ENCODE data around the gene STXBP5L. TPM values are rescaled to one million over a fixed set of nuclear protein-coding genes. Genes with fewer than 3 reads are reported as not detected.
"Not testable (repeated sequence)": the region's sequence is repeated elsewhere in the genome, so short reads cannot be mapped to it uniquely, and the experiment has no call there.

STXBP5L gene
- total and polyA plus RNA-seq, 10 of the 15 experiments (the other 5 are each of a cell fraction or from before 2014, with no cell fraction given) = under 0.01 to 0.08 (median 0.04) TPM; not detected in 6

DNA sequence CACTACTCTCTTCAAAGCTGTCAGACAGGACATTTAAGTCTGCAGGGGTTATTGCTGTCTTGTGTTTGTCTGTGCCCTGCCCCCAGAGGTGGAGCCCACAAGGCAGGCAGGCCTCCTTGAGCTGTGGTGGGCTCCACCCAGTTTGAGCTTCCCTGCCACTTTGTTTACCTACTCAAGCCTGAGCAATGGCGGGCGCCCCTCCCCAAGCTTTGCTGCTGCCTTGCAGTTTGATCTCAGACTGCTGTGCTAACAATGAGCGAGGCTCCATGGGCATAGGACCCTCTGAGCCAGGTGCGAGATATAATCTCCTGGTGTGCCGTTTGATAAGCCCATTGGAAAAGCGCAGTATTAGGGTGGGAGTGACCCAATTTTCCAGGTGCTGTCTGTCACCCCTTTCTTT is 6.3 kb upstream of the STXBP5L start:
- H3K4me2 ChIP-seq (ENCODE audit: control insufficient read depth, insufficient read depth); RAD21 ChIA-PET (ENCODE audit: unreplicated experiment); H3K79me2 ChIP-seq (ENCODE audit: control insufficient read depth, insufficient read depth, low read length); H3K9ac ChIP-seq (ENCODE audit: control insufficient read depth, insufficient read depth, low read length); H3K9me3 ChIP-seq (replicated peaks; ENCODE audit: control insufficient read depth, insufficient read depth, low read length); ATAC-seq; H4K20me1 ChIP-seq (ENCODE audit: control insufficient read depth, insufficient read depth); DNase-seq (ENCODE audit: low read depth, low spot score); FAIRE-seq; in situ Hi-C loops (cut with MboI); POLR2A ChIA-PET; H2AFZ ChIP-seq (ENCODE audit: control insufficient read depth, low read depth, low read length); CTCF ChIA-PET; SMC1A ChIA-PET (ENCODE audit: uncharacterized antibody, unreplicated experiment); H3K4me1 ChIP-seq (ENCODE audit: control insufficient read depth, insufficient read depth, low read length); H3K36me3 ChIP-seq (ENCODE audit: control insufficient read depth in 2 of 2, insufficient read depth in 2 of 2, low read length in 1 of 2); H3K27me3 ChIP-seq (replicated peaks in 1 of 2; ENCODE audit: control insufficient read depth in 2 of 2, insufficient read depth in 2 of 2, low read length in 1 of 2); BruUV-seq (replicated peaks); H3K4me3 ChIP-seq; intact Hi-C loops (cut with micrococcal nuclease; ENCODE audit: unreplicated experiment); H3K27ac ChIP-seq (ENCODE audit: control insufficient read depth, insufficient read depth): not testable (repeated sequence)
- 22% methylated on average over 6 of the region's 6 CpGs for WGBS (ENCODE audit: insufficient coverage, insufficient replicate concordance, low lambda C conversion rate, missing lambda C conversion rate)

- ATAC-seq = no peak
- Histone ChIP-seq H2AFZ (ENCODE audit: control insufficient read depth, low read depth, low read length) (no peak overlapping the region), H3K4me1 (ENCODE audit: control insufficient read depth, insufficient read depth, low read length) (no peaks in the 10 kb centered on the region), H3K27ac (ENCODE audit: control insufficient read depth, insufficient read depth) (no peak overlapping the region), H3K9ac (ENCODE audit: control insufficient read depth, insufficient read depth, low read length) (no peak overlapping the region), H3K9me3 (replicated peaks; ENCODE audit: control insufficient read depth, insufficient read depth, low read length) (no peaks in the 10 kb centered on the region), H3K79me2 (ENCODE audit: control insufficient read depth, insufficient read depth, low read length) (no peaks in the 10 kb centered on the region), H3K36me3 (ENCODE audit: control insufficient read depth in 2 of 2, insufficient read depth in 2 of 2, low read length in 1 of 2) (no peaks in the 10 kb centered on the region), H3K4me2 (ENCODE audit: control insufficient read depth, insufficient read depth) (no peak overlapping the region), H3K27me3 (replicated peaks in 1 of 2; ENCODE audit: control insufficient read depth in 2 of 2, insufficient read depth in 2 of 2, low read length in 1 of 2) (peaks cover 2 to 3% of the 10 kb centered on the region in 2 experiments; a peak in 1 of 4 replicates), H3K4me3 (no peak overlapping the region), H4K20me1 (ENCODE audit: control insufficient read depth, insufficient read depth) (no peaks in the 10 kb centered on the region)
- intact Hi-C loops (cut with micrococcal nuclease; ENCODE audit: unreplicated experiment) = no loop called here
- SMC1A ChIA-PET (ENCODE audit: uncharacterized antibody, unreplicated experiment) = no interaction called here
- no TSS peak for BruUV-seq (replicated peaks)
- in situ Hi-C loops (cut with MboI) = no loop called here
- no peak for TF ChIP-seq RUNX3 (IDR thresholded peaks at IDR 0.05; ENCODE audit: low read length)
- TF ChIP-seq ZZZ3 (IDR thresholded peaks at IDR 0.05; ENCODE audit: control insufficient read depth, insufficient read length, low read depth) = no peak
- WGBS (ENCODE audit: insufficient coverage, insufficient replicate concordance, low lambda C conversion rate, missing lambda C conversion rate) = 70% methylated on average over 4 of the region's 4 CpGs
- POLR2A ChIA-PET = no interaction called here
- FAIRE-seq = no peak
- CTCF ChIA-PET = no interaction called here
- no peak for DNase-seq (ENCODE audit: low read depth, low spot score)
- RAD21 ChIA-PET (ENCODE audit: unreplicated experiment) = no interaction called here
Observed at GRCh38 chr3:120903221-120903620, 4.8 kb upstream of the STXBP5L start.
